Posterior cingulate gyrus (tissue), 11 donors: ENCODE data around the gene DNAJC25.

Experiments
- DNase-seq, 10 donors: peaks; one replicate each; pipeline versions ENCODE4 v3.0.0 to v3.0.0-alpha.2; 2020 to 2021; ENCODE audit warnings: mixed read lengths in 3 of 10
- intact Hi-C: fragments of 100-400 bp; cut with DNase I; formaldehyde crosslinking; loops from one replicate; pipeline ENCODE4 v1.15.1; 2023

Gene DNAJC25

GRCh38 chr9:111622626-111623025 is 8.5 kb upstream of the DNAJC25 start:
- intact Hi-C loops: no loop called here
- DNase-seq: no peak

GRCh38 chr9:111627260-111627963 is 3.7 kb upstream of the DNAJC25 start:
- intact Hi-C loops: no loop called here

GRCh38 chr9:111628411-111628810 is 2.7 kb upstream of the DNAJC25 start:
- no peak for DNase-seq
- intact Hi-C loops: no loop called here

More at GRCh38 chr9:111627260-111627963, 3.7 kb upstream of the DNAJC25 start:
- DNase-seq: no peak

GRCh38 chr9:111630182-111630963 is 761 bp upstream of the DNAJC25 start:
- intact Hi-C loops: loop anchor here (2.0 kb wide), 2 partner anchors 32 to 60 kb away; partner anchors contain the start of gene PTGR1
- peak in 3 of 10 donors; percentile 8 to 73 (median 9) for DNase-seq

- intact Hi-C loops: loop anchor here (2.0 kb wide), 2 partner anchors 32 to 60 kb away; partner anchors contain the start of gene PTGR1
Measured at GRCh38 chr9:111630964-111631213, 245 bp upstream of the DNAJC25 start.

GRCh38 chr9:111632060-111632459 is 926 bp downstream of the DNAJC25 start:
- DNase-seq: no peak
- intact Hi-C loops: no loop called here

More at GRCh38 chr9:111630964-111631213, 245 bp upstream of the DNAJC25 start:
- no peak for DNase-seq

- intact Hi-C loops: no loop called here
- DNase-seq: no peak
Measured at GRCh38 chr9:111632695-111633388, 1.7 kb downstream of the DNAJC25 start.

GRCh38 chr9:111633389-111633736 is 2.2 kb downstream of the DNAJC25 start:
- intact Hi-C loops: no loop called here
- DNase-seq: no peak

GRCh38 chr9:111634860-111635259 is 3.7 kb downstream of the DNAJC25 start:
- no peak for DNase-seq
- intact Hi-C loops: no loop called here

- intact Hi-C loops: no loop called here
- no peak for DNase-seq
Measured at GRCh38 chr9:111637421-111637950, 6.4 kb downstream of the DNAJC25 start.

GRCh38 chr9:111644195-111644772 is 13.2 kb downstream of the DNAJC25 start:
- DNase-seq: no peak
- intact Hi-C loops: no loop called here

- intact Hi-C loops: no loop called here
- no peak for DNase-seq
Measured at GRCh38 chr9:111645806-111646205, 14.7 kb downstream of the DNAJC25 start.

- no peak for DNase-seq
- intact Hi-C loops: no loop called here
Measured at GRCh38 chr9:111646417-111646816, 15.3 kb downstream of the DNAJC25 start.

GRCh38 chr9:111648066-111648465 is 16.9 kb downstream of the DNAJC25 start:
- intact Hi-C loops: no loop called here
- DNase-seq: no peak

- DNase-seq: no peak
- intact Hi-C loops: no loop called here
Measured at GRCh38 chr9:111649016-111649415, 17.9 kb downstream of the DNAJC25 start.

GRCh38 chr9:111657051-111657450 is 25.9 kb downstream of the DNAJC25 start:
- DNase-seq: no peak
- intact Hi-C loops: no loop called here

- no peak for DNase-seq
- intact Hi-C loops: no loop called here
Measured at GRCh38 chr9:111658943-111659342, 27.8 kb downstream of the DNAJC25 start.

GRCh38 chr9:111659691-111660090 is 28.6 kb downstream of the DNAJC25 start:
- DNase-seq: no peak
- intact Hi-C loops: no loop called here

- intact Hi-C loops: no loop called here
- DNase-seq: peak; percentile 38 to 91 (median 54)
Measured at GRCh38 chr9:111661150-111661801, 30.1 kb downstream of the DNAJC25 start, which contains the start of gene GNG10. Gene GNG10, plus strand, starts transcription at chr9:111661605. Its CDS starts 30 bp downstream, at chr9:111661635.
